ENCODE results near the gene DOP1A. TPM values are rescaled to one million over a fixed set of nuclear protein-coding genes. Genes with fewer than 3 reads are reported as not detected.

The DOP1A gene
- total and polyA plus RNA-seq, 10 donors: 4.8 to 47.6 (median 26.0) TPM

GRCh38 chr6:83119742-83120300 is 52.4 kb downstream of the DOP1A start:
- no peaks in the 10 kb centered on the region for H3K27me3 ChIP-seq (replicated peaks in 1 of 7)
- H3K4me1 ChIP-seq: no peaks in the 10 kb centered on the region
- 92 to 100% (median 98%) methylated on average over 2 of the region's 2 CpGs for WGBS, 5 donors
- peaks cover 0 to 74% (median 29%) of the 10 kb centered on the region in 6 donors for H3K36me3 ChIP-seq
- TF ChIP-seq POLR2AphosphoS5 (IDR thresholded peaks at IDR 0.05) (no peak), POLR2A (IDR thresholded peaks at IDR 0.05) (no peak), CTCF (IDR thresholded peaks at IDR 0.05 in 8 of 11, conservative IDR thresholded peaks at IDR 0.05 in 3 of 11) (no peak)
- intact Hi-C loops (cut with DNase I; ENCODE audit: low total_unique reads): no loop called here
- no peaks in the 10 kb centered on the region for H3K9me3 ChIP-seq
- no peak for DNase-seq
- H3K27ac ChIP-seq: no peak overlapping the region
- no peak overlapping the region for H3K4me3 ChIP-seq

GRCh38 chr6:83124553-83124952 is 57.1 kb downstream of the DOP1A start:
- intact Hi-C loops (cut with DNase I; ENCODE audit: low total_unique reads): no loop called here
- Histone ChIP-seq H3K9me3 (no peaks in the 10 kb centered on the region), H3K4me3 (no peak overlapping the region), H3K27me3 (replicated peaks in 1 of 7) (no peaks in the 10 kb centered on the region), H3K27ac (no peak overlapping the region), H3K36me3 (peaks cover 0 to 100% (median 67%) of the 10 kb centered on the region in 6 donors), H3K4me1 (no peaks in the 10 kb centered on the region)
- no peak for TF ChIP-seq POLR2AphosphoS5 (IDR thresholded peaks at IDR 0.05)
- DNase-seq: no peak
- 95 to 100% (median 96%) methylated on average over 3 of the region's 3 CpGs for WGBS, 5 donors

GRCh38 chr6:83125425-83125824 is 58.0 kb downstream of the DOP1A start:
- no peaks in the 10 kb centered on the region for H3K27me3 ChIP-seq (replicated peaks in 1 of 7)
- intact Hi-C loops (cut with DNase I; ENCODE audit: low total_unique reads): no loop called here
- no peaks in the 10 kb centered on the region for H3K9me3 ChIP-seq
- TF ChIP-seq POLR2A (IDR thresholded peaks at IDR 0.05) (no peak), POLR2AphosphoS5 (IDR thresholded peaks at IDR 0.05) (no peak), CTCF (IDR thresholded peaks at IDR 0.05 in 8 of 11, conservative IDR thresholded peaks at IDR 0.05 in 3 of 11) (no peak)
- DNase-seq: no peak
- H3K4me3 ChIP-seq: no peak overlapping the region
- no peak overlapping the region for H3K27ac ChIP-seq
- peaks cover 0 to 100% (median 69%) of the 10 kb centered on the region in 6 donors for H3K36me3 ChIP-seq
- no peaks in the 10 kb centered on the region for H3K4me1 ChIP-seq

- Histone ChIP-seq H3K27me3 (replicated peaks in 1 of 7) (no peaks in the 10 kb centered on the region), H3K36me3 (peaks cover 0 to 100% (median 67%) of the 10 kb centered on the region in 6 donors), H3K27ac (no peak overlapping the region), H3K9me3 (no peaks in the 10 kb centered on the region), H3K4me3 (no peak overlapping the region), H3K4me1 (no peaks in the 10 kb centered on the region)
- TF ChIP-seq POLR2AphosphoS5 (IDR thresholded peaks at IDR 0.05) (no peak), CTCF (IDR thresholded peaks at IDR 0.05 in 8 of 11, conservative IDR thresholded peaks at IDR 0.05 in 3 of 11) (no peak), POLR2A (IDR thresholded peaks at IDR 0.05) (no peak)
- 92 to 97% (median 95%) methylated on average over 2 of the region's 2 CpGs for WGBS, 5 donors
- intact Hi-C loops (cut with DNase I; ENCODE audit: low total_unique reads): no loop called here
- DNase-seq: no peak
Observed at GRCh38 chr6:83126223-83126622, 58.8 kb downstream of the DOP1A start.

GRCh38 chr6:83126807-83127206 is 59.3 kb downstream of the DOP1A start:
- intact Hi-C loops (cut with DNase I; ENCODE audit: low total_unique reads): no loop called here
- peaks cover 0 to 100% (median 70%) of the 10 kb centered on the region in 6 donors for H3K36me3 ChIP-seq
- H3K27me3 ChIP-seq (replicated peaks in 1 of 7): no peaks in the 10 kb centered on the region
- no peak overlapping the region for H3K27ac ChIP-seq
- H3K4me1 ChIP-seq: no peaks in the 10 kb centered on the region
- DNase-seq: no peak
- no peaks in the 10 kb centered on the region for H3K9me3 ChIP-seq
- H3K4me3 ChIP-seq: no peak overlapping the region
- 92 to 98% (median 95%) methylated on average over 5 of the region's 5 CpGs for WGBS, 5 donors
- TF ChIP-seq POLR2AphosphoS5 (IDR thresholded peaks at IDR 0.05) (no peak), POLR2A (IDR thresholded peaks at IDR 0.05) (no peak), CTCF (IDR thresholded peaks at IDR 0.05 in 8 of 11, conservative IDR thresholded peaks at IDR 0.05 in 3 of 11) (no peak)
